GM19438 (cell line): ENCODE results near the gene CFC1.
"Not testable (repeated sequence)": the region's sequence is repeated elsewhere in the genome, so short reads cannot be mapped to it uniquely, and the experiment has no call there.

Experiments used
- ATAC-seq: cut with Tn5 transposase; IDR thresholded peaks from one replicate; pipeline ENCODE4 v1.9.1; 2021; ENCODE audit warnings: low read depth; ENCODE audit not compliant: unreplicated experiment

Gene CFC1

DNA sequence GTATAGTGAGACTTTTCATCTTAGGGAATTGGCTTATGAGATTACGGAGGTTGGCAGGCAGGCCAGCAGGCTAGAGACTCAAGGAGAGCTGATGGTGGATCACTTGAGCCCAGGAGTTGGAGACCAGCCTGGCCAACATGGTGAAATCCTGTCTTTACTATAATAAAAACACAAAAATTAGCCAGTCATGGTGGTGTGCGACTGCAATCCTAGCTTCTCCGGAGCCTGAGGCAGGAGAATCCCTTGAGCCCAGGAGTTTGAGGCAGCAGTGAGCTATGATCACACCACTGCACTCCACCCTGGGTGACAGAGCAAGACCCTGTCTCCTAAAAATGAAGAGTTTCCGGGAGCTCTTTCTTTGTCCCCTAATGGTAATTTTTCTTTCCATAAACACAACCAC is 14.6 kb downstream of the CFC1 start:
- not testable (repeated sequence) for ATAC-seq

DNA sequence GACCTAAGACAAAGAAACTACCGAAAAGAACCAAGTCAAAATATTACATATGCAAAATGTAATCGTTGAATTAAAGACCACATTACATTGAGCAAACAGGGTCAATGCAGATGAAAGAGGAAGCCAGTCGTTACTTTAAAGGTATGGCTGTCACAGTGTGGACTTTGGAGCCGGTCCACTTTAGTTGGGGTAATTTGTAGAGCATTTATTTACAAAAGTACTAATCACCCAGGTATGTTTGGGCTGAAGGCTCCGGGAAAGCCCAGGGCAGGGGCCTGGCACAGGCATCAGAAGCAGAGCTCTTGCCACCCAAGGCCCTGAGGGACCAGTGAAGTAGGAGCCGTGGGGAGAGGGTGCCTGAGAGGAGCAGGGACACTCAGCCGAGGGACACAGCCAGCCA is 15.8 kb downstream of the CFC1 start:
- ATAC-seq, result not testable (repeated sequence)

DNA sequence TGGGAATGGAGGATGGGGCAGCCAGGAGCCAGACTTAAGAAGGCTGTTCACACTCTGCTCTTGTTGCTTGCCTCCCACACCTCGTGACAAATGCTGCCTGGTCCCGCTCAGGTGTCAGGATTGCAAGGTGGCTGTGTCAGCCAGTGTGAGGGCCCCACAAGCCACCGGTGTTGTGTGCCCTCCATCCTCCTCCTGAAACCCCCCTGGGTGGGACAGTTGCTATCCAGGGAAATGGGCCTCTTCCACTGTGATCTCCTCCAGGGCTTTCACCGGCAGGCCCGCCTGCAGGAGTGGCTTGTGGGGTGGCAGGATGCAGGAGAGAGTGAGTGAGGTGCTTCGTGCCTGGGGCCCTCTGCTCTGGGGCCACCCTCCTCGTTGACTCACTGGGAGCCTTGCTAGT is 16.4 kb downstream of the CFC1 start:
- ATAC-seq, result not testable (repeated sequence)

DNA sequence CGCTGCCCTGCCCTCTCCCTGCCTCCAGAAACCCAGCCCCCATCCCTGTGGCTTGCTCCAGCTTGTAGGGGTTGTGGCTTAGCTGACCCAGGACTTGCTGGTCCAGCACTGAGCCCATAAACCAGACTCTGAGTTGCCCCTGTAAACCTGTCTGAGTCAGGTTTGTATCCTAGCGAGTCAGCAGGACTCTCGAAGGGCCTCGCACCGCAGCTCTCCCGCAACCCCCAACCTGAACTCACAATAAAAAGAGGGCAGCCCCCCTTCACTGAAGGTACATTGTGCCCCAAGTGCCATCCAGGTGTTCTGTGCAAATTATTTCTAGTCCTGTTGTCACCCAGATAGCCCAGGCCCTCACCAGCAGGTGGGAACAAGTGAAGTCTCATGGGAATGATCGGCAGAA is 17.9 kb downstream of the CFC1 start:
- ATAC-seq, result not testable (repeated sequence)

DNA sequence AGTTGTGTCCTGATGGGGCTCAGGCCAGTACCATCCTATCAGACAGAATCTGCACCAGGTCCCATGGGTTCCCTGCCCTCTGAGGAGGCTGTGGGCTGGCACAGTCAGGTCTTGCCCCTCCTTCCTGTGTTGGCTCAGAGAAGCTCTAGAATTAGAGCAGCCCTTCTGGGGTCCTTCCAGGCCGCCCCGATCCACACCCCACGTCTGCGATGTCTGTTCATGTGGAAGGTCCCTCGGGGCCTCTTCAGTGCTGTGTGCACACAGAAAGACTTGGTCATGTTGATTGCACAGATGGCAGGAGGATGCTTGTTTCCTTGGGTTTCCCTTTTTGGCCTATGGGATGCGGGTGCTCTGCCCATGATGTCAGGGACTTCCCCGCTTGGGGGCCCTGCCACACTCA is 20.3 kb downstream of the CFC1 start:
- not testable (repeated sequence) for ATAC-seq

DNA sequence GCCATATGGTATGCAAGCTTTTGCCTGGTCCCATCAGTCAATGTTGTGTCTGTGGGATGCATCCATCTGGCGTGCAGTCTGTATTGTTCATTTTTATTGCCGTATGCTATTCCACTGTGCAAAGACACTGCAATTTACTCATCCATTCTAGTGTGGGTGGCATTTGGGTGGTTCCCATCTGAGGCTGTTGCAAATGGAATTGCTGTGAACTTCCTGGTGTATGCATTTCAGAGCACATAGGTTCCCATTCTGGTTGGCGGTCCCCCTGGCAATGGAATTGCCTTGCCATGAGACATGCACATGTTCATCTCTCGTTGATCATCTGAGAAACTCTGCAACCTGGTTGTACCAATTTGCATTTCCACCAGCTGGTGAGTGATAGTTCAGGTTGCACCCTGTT is 21.8 kb downstream of the CFC1 start:
- not testable (repeated sequence) for ATAC-seq

DNA sequence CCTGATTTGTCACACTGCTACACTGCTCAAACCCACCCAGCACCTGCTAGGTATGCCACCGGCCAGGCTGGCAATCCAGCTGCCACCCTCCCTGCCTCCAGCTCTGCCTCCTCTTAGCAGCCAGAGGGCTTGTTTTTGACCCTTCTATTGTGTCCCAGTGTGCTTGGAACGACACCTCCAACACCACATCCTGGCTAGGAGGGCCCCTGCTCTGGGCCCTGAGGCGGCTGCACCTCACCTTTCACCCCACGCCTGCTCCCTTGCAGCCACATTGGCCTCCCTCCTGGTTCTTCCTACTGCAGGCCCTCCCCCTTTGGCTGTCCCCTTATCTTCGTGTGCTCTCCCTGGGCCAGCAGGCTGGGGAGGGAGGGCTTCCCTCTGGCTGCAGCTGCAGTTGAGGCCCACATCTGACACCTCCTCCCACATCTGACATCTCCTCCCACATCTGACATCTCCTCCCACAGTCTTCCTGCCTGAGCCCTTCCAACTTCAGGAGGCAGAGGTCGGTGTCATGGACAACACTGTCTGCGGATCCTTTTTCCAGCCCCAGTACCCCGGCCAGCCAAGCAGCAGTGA is 23.1 kb downstream of the CFC1 start:
- not testable (repeated sequence) for ATAC-seq

DNA sequence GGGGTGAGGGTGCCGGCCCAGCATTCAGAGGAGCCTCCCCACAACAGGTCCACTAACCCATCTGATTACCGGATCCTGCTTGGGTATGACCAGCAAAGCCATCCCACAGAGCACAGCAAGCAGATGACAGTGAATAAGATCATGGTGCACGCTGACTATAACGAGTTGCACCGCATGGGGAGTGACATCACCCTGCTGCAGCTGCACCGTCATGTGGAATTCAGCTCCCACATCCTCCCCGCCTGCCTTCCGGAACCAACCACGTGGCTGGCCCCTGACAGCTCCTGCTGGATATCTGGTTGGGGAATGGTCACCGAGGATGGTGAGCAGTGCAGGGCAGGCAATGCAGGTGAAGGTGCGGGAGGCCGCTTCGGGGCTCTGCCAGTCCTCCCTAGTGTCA is 25.1 kb downstream of the CFC1 start:
- ATAC-seq, result not testable (repeated sequence)

DNA sequence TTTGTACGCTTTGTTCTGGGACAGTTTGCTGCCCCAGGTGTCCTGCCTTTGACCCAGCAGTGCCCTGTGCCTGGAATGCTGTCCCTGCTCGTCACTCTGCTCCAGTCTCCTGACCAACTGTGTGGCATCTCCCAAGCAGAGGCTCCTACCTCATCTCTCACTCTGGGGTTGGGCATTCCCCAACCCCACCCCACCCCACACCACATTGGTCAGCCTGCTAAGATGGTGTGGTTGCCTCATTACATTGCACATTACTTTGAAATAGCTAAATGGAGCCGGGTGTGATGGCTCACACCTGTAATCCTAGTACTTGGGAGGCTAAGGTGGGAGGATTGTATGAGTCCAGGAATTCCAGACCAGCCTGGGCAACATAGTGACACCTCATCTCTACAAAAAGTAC is 27.4 kb downstream of the CFC1 start:
- ATAC-seq, result not testable (repeated sequence)

DNA sequence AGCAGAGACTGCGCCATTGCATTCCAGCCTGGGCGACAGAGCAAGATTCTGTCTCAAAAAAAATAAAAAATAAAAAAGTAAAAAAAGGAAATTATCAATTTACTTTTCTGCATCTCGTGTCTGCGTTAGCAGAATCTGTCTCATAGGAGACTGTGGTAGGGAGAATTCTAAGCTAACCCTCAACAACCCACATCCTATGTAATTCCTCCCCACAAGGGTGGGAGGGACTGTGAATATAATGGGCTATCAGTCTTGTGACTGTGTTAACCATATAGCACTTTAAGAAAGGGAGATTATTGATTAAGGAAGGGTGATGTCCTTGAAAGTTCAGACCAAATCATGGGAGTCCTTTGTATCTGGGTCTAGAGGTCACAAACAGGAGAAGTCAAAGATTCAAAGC is 33.2 kb downstream of the CFC1 start:
- not testable (repeated sequence) for ATAC-seq

DNA sequence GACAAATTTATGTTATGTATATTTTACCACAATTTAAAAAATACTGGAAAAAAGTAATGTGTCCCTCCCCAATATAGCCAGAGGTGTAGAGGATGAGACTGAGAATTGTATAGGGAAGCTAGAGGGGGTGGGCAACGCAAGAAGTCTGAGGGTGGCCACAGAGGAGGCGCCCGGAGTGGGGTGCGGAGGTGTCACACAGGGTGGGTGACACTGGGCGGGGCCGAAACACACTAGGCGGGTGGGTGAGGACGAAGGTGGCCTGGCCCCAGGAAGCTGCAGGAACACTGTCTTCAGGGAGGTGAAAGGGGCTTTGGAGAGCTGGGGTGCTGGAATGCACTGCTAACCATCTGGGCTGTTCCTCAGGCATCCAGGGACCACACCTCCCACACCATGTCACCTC is 42.9 kb downstream of the CFC1 start:
- ATAC-seq, result not testable (repeated sequence)

DNA sequence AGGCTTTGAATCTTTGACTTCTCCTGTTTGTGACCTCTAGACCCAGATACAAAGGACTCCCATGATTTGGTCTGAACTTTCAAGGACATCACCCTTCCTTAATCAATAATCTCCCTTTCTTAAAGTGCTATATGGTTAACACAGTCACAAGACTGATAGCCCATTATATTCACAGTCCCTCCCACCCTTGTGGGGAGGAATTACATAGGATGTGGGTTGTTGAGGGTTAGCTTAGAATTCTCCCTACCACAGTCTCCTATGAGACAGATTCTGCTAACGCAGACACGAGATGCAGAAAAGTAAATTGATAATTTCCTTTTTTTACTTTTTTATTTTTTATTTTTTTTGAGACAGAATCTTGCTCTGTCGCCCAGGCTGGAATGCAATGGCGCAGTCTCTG is 45.2 kb downstream of the CFC1 start:
- not testable (repeated sequence) for ATAC-seq

DNA sequence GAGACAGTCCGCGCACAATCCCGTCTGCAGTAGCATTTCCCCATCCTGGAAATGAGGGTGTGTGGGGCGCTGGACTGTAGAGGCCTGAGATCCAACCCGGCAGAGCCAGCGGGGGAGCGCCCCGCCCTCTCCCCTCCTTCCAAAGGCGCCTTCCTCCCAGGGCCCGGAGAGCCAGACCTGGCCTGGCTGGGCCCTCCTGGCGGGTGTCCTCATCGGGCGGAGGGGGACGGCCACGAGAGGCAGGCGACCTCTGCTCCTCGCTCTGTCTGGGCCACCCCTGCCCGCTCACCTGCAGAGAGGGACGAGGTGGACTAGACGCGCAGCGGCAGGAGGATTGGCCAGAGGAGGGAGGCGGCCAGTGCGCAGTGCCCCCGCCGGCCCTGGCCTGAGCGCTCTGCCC is 49.9 kb downstream of the CFC1 start:
- not testable (repeated sequence) for ATAC-seq

DNA sequence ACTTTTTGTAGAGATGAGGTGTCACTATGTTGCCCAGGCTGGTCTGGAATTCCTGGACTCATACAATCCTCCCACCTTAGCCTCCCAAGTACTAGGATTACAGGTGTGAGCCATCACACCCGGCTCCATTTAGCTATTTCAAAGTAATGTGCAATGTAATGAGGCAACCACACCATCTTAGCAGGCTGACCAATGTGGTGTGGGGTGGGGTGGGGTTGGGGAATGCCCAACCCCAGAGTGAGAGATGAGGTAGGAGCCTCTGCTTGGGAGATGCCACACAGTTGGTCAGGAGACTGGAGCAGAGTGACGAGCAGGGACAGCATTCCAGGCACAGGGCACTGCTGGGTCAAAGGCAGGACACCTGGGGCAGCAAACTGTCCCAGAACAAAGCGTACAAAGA is 51.0 kb downstream of the CFC1 start:
- ATAC-seq, result not testable (repeated sequence)

DNA sequence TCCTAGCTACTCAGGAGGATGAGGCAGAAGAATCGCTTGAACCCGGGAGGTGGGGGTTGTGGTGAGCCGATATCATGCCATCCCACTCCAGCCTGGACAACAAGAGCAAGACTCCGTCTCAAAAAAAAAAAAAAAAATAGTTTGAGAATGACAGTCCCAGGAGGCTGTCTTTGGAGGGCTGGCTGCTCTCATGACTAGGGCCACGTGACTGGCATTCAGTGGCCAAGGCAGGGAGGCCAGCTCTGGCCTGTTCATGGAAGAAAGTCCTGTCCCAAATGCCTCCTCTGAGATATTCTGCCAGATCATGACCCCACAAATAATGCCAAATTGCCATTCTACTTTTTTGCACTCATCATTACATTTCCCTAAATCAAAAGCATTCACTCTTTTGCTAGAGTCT is 54.4 kb downstream of the CFC1 start:
- not testable (repeated sequence) for ATAC-seq

DNA sequence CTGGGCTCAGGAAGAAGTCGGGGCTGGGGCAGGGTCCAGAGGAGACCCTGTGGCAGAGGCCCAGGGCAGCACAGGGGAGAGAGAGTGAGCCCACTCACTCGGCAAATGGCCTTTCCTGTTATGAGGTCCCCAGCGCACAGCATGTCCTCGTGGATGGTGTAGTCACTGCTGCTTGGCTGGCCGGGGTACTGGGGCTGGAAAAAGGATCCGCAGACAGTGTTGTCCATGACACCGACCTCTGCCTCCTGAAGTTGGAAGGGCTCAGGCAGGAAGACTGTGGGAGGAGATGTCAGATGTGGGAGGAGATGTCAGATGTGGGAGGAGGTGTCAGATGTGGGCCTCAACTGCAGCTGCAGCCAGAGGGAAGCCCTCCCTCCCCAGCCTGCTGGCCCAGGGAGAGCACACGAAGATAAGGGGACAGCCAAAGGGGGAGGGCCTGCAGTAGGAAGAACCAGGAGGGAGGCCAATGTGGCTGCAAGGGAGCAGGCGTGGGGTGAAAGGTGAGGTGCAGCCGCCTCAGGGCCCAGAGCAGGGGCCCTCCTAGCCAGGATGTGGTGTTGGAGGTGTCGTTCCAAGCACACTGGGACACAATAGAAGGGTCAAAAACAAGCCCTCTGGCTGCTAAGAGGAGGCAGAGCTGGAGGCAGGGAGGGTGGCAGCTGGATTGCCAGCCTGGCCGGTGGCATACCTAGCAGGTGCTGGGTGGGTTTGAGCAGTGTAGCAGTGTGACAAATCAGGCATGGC is 55.4 kb downstream of the CFC1 start:
- not testable (repeated sequence) for ATAC-seq

DNA sequence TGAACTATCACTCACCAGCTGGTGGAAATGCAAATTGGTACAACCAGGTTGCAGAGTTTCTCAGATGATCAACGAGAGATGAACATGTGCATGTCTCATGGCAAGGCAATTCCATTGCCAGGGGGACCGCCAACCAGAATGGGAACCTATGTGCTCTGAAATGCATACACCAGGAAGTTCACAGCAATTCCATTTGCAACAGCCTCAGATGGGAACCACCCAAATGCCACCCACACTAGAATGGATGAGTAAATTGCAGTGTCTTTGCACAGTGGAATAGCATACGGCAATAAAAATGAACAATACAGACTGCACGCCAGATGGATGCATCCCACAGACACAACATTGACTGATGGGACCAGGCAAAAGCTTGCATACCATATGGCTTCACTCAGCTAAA is 56.6 kb downstream of the CFC1 start:
- ATAC-seq, result not testable (repeated sequence)
